Stimulated activated CD8-positive, alpha-beta memory T cell treated with anti-CD3 and anti-CD28 coated beads, Interleukin-12 subunit alpha, Interleukin-12 subunit beta, amount 100 ng/mL, for 24 hours (primary cell): Measurements from ENCODE around the gene SCG3.

Experiments used
- DNase-seq: peaks from one replicate; pipeline ENCODE4 v3.0.0-alpha.2; 2020; ENCODE audit errors: extremely low read depth

Gene SCG3

GRCh38 chr15:51678096-51678495 lies 3.2 kb upstream of the SCG3 start:
- DNase-seq = no peak

GRCh38 chr15:51680321-51680720 lies 982 bp upstream of the SCG3 start:
- DNase-seq = no peak

- no peak for DNase-seq
Measured at GRCh38 chr15:51687565-51687964, 6.3 kb downstream of the SCG3 start.

DNA sequence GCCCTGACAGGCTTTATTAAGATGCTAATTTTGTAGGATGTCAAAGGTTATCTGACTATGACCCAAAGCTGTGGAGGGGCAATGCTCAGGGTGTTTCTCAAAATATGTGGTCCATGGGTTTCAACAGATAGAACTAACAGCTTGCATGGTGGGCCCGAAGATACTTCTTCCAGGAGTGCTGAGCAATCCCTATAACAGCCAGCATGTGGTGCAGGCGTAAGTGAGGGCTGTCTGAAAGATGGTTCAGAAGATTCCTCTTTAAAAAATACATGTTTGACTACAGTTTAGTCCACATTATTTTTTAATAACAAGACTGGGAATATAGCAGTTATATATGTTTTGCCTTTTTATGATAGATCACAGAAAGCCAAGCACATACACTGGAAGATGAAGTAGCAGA lies 7.6 kb downstream of the SCG3 start:
- DNase-seq = no peak

GRCh38 chr15:51692154-51692553 lies 10.9 kb downstream of the SCG3 start:
- no peak for DNase-seq

DNA sequence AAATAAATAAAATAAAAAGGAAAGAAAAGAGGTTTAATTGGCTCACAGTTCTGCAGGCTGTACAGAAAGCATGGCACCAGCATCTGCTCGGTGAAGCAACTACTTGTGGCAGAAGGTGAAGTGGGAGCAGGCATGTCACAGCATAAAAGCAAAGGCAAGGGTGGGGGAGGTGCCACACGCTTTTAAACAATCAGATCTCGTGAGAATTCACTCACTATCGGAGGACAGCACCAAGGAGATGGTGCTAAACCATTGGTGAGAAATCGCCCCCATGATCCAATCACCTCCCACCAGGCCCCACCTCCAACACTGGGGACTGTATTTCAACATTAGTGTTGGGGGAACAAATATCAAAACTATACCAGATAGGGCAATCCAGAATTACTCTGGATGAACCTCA lies 15.3 kb downstream of the SCG3 start:
- no peak for DNase-seq

- no peak for DNase-seq
Measured at GRCh38 chr15:51697163-51697562, 15.9 kb downstream of the SCG3 start.

- no peak for DNase-seq
Measured at GRCh38 chr15:51699373-51699772, 18.1 kb downstream of the SCG3 start.

DNA sequence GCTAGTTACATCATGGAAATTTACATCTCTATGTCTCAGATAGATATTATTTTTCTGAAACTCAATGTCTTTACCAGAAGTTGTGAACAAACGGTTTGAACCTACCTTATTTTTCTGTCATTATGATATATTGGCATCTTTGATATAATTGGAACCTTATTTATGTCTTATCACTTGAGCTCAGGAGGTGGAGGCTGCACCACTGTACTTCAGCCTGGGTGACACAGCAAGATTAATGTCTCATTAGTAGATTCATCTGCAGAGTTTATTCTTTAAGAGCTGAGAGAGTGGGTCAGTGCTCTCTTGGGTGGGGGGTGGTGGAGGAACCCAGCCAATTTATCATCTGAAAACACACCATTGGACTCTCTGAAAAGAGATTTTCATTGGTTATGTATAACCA lies 21.4 kb downstream of the SCG3 start:
- no peak for DNase-seq

GRCh38 chr15:51706291-51706690 lies 25.0 kb downstream of the SCG3 start:
- no peak for DNase-seq

DNA sequence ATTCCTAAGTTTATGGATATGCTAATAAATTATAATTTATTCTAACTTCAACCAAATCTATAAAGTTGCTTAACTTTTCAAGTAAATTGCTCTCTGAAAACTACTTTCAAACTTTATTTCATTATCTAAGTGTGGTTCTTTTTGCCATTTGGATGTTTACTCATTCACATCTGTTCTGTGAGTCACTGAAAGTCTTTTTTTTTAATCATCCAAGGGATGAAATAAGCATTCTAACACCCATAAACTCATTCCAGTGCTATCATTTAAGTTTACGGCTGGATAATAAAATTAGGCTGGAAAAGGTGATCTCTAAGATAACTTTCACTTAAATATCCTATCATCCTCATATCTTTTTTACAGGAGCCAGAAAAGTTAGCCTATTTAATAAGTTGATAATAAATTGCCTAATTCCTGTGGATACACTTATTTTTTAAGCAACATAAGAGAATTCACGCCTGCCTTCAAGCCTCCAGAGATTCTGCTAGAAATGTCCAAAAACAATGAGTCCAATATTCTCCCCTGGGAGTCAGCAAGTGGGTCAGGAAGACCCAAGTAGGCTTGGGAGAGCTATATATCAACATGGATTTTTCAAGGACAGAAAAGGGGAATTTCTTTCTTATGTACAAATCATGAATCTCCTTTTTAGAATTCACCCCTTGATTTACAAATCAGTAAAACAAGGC lies 25.8 kb downstream of the SCG3 start:
- no peak for DNase-seq

DNA sequence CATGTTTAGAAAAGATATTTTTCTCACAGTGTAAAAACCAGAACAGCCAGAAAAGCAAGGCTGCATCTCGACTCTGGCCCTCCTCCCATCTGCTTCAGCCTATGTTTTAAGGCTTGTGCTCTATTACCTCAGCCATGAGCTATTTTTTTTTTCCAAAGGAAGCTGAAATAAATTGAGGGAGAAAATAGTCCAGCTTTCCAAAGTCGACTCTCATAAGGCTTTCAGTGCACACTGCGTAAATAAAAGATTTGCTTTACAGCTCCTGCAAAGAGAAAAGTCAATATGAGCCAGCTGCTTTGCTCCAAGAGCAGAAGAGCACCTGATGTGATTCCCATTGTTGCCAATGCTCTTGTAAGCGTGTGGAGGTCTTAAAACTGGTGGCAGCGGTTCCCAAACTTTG lies 26.7 kb downstream of the SCG3 start:
- no peak for DNase-seq

DNA sequence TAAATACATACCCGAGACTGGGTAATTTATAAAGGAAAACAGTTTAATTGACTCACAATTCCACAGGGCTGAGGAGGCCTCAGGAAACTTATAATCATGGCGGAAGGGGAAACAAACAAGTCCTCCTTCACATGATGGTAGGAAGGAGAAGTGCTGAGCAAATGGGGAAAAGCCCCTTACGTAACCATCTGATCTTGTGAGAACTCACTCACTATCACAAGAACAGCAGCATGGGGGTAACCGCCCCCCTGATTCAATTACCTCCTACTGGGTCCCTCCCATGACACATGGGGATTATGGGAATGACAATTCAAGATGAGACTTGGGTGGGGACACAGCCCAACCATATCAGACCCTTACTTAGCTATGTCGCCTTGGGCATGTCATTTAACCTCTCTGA lies 27.7 kb downstream of the SCG3 start:
- no peak for DNase-seq

GRCh38 chr15:51714162-51714561 lies 32.9 kb downstream of the SCG3 start:
- DNase-seq = no peak

DNA sequence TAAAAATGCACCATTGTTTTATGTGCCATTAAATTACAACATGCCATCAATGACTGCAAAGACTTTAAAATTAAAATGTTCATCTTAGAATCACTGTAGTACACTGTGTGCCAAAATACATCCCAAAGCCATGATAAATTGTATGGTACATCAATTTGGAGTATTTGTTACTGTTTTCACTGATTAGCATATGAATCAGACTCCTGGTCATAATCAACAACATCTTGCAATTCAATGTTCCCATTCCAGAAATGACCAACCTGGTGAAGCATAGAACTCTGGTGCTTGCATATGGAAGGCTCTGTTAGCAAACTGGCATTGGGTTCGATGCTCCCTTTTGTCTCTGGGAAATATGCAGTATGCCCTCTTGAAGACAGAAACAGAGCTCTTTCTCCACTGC lies 33.6 kb downstream of the SCG3 start:
- DNase-seq = no peak

DNA sequence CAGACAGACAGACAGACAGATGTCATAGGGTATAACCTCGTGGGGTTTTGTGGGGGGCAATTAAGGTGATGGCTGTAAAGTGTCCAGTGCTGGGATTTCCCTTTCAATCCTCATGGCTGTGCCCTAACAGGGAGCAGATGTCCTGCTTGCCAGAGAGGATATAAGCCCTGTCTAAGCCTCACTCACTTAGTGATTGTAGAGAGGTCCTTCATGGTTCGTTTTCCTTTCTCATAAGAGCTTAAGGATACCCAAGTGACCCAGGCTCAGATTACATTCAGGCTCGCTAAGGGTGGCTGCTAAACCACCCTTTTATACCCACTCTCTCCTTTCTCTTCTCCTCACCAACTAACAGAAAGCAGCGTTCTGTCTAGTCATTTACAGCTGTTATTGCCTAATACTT lies 36.9 kb downstream of the SCG3 start:
- no peak for DNase-seq

DNA sequence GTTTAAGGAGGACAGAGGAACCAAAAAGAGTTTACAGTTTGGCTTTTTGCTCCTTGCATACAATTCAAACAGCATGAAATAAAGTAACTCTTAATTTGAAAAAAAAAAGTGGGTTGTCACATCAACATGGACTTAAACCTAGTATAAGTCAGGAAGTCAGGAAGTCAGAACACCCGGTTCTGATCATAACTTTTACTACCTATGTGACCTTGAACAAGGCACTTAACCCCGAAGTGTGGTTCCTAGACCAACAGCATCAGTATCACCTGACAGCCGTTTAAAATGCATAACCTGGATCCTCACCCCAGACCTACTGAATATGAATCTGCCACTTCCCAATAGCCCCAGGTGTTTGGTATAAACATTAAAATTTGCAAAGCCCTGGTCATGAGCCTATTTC lies 37.4 kb downstream of the SCG3 start:
- DNase-seq = no peak

DNA sequence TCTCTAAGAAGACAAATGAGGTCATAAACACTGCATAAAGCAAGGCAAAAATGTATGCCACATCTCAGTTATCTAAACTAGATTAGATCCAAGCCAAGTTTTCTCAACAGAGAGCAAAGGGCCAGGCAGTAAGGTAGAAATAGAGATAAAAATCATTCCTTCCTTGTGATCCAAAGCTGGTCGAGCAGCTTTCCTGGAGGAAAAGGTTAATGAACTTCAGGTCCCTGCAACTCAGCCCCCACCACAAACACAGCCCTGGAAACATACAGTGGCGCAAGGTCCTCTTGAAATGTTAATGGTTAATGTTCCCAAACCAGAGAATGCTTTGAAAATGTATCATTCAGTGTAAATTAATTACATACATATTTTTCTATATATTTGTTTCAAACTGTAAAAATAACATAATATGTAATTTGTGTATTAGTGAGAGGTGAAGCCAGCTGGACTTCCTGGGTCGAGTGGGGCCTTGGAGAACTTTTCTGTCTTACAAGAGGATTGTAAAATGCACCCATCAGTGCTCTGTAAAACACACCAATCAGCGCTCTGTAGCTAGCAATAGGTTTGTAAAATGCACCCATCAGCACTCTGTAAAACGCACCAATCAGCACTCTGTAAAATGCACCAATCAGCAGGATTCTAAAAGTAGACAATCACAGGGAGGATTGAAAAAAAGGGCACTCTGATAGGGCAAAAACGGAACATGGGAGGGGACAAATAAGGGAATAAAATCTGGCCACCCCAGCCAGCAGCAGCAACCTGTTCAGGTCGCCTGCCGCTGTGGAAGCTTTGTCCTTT lies 39.1 kb downstream of the SCG3 start:
- DNase-seq = no peak

DNA sequence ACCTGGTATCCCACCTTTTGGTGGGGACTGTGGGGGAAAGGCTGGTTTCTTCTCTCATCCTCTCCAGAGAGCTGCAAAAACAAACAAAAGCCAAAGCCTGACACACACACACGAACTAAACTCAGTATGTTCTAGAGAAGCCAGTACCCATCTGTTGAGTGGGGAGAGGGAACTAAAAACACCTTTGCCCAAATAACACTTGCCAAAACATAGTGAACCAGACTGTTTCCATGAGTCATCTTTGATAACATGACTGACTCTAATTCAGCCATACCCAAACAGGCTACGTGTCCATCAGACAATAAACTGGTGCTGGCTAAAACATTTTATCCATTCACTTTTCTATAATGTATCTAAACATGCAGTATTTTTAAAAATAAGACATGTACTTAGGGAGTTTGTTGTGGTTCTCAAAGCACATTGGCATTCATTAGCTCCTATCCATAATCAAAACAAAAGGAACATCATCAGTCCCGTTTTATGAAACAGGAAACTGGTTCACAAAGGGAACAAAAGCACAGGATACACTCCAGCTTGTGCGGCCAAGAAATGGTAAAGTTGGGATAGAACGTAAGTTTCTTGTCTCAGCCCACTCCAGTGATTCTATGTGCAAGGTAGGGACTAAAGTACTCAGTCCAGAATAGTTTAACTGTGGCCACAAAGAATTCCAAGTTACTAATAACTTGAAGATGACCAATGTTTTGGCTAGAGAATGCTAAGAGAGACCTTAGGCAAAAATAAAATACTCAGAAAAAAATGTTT lies 40.1 kb downstream of the SCG3 start:
- DNase-seq = no peak

GRCh38 chr15:51724199-51724598 lies 42.9 kb downstream of the SCG3 start:
- no peak for DNase-seq

GRCh38 chr15:51724673-51725072 lies 43.4 kb downstream of the SCG3 start:
- no peak for DNase-seq

DNA sequence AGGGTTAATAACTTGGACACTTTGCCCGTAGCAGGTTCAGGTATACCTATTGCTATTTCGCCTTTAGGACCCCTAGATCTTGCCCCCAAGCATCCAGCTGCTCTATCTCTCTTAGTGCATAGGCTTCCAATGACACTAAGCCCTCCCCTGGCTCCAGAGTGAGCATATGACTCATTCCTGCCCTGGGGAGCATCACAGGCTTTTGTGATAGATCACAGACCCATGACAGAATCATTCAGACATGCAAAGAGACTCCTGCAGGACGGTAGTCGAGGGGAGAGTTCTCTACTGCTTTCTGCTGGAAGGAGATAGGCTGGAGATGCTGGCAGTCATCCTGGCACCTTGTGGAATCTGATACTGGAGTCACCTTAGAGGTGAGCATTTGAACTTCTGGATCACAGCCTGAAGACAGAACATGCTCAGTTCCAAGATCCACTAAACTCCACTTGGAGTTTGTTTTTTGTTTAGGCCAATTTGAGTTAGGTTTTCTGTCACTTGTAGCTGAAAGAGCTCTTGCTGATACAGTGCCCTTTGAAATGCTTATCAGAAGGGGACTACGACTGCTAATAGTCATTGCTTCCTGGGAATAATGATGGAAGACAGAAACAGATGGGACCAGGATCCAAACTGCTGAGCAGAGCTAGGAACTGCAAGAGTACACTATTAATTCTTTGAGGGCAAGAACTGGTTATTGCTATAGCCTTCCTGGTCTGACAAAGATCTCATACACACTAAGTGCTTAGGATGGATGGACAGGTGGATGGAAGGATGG lies 45.2 kb downstream of the SCG3 start:
- DNase-seq = no peak
